K562 (cell line): Measurements from ENCODE around the gene DPM2. TPM values are rescaled to one million over a fixed set of nuclear protein-coding genes. Genes with fewer than 3 reads are reported as not detected.

Source experiments
- CHD4 ChIP-seq: fragments of 200-600 bp; sonication (generic); IDR thresholded peaks from 3 replicates; pipeline ENCODE4 v1.6.1; 2012; ENCODE audit warnings: low read depth, mild to moderate bottlenecking, mixed read lengths, low read length, inconsistent platforms; ENCODE audit not compliant: insufficient read depth, insufficient replicate concordance, poor library complexity, severe bottlenecking
- CTBP1 ChIP-seq: fragments of 450-650 bp; IDR thresholded peaks from 2 replicates; pipeline ENCODE4 v1.6.1; 2016; ENCODE audit warnings: borderline replicate concordance
- E2F1 ChIP-seq: sonication (generic); formaldehyde crosslinking; IDR thresholded peaks from 2 replicates; pipeline ENCODE4 v1.8.1; 2023; ENCODE audit warnings: mild to moderate bottlenecking, missing genetic modification reagents, moderate library complexity
- GATAD2A ChIP-seq: fragments of 450-650 bp; IDR thresholded peaks from 2 replicates; pipeline ENCODE4 v1.6.1; 2017
- GTF2B ChIP-seq: IDR thresholded peaks from 2 replicates; pipeline ENCODE4 v1.6.1; 2011; ENCODE audit not compliant: insufficient read length; ENCODE audit errors: extremely low read depth
- JUND ChIP-seq, 2 experiments: IDR thresholded peaks; 2 replicates in 1 of 2; 3 replicates in 1 of 2; pipeline ENCODE4 v1.6.1; 2011; ENCODE audit warnings: borderline replicate concordance in 2 of 2, low read depth in 2 of 2, low read length in 2 of 2, improper control_type of control experiment in 1 of 2, missing biosample characterization in 1 of 2, missing genetic modification characterization in 1 of 2, missing genetic modification reagents in 1 of 2
- MED1 ChIP-seq: sonication (generic); formaldehyde crosslinking; IDR thresholded peaks from 2 replicates; pipeline ENCODE4 v1.8.1; 2023; ENCODE audit warnings: missing genetic modification reagents, borderline replicate concordance
- RAD21 ChIP-seq, 2 experiments: fragments of 250-450 bp in 1 of 2; fragments of 450-650 bp in 1 of 2; sonication (Bioruptor Pico) in 1 of 2; formaldehyde crosslinking in 1 of 2; IDR thresholded peaks in 1 of 2; conservative IDR thresholded peaks in 1 of 2; 2 replicates each; pipeline versions ENCODE4 v1.4.0 to v1.8.0; 2020 to 2022; ENCODE audit warnings: mild to moderate bottlenecking in 2 of 2, moderate library complexity in 1 of 2
- SRF ChIP-seq, 2 experiments: fragments of 250-450, 450-650 bp in 1 of 2; sonication (Bioruptor Pico) in 1 of 2; sonication (generic) in 1 of 2; formaldehyde crosslinking; IDR thresholded peaks; 2 replicates each; pipeline versions ENCODE4 v1.5.0 to v1.5.1; 2020 to 2022; ENCODE audit warnings: mild to moderate bottlenecking in 1 of 2, missing genetic modification reagents in 1 of 2
- TAF15 ChIP-seq: fragments of 200-400 bp; formaldehyde crosslinking; IDR thresholded peaks from 2 replicates; pipeline ENCODE4 v1.6.1; 2017; ENCODE audit warnings: mild to moderate bottlenecking, low read depth, low read length, moderate library complexity
- TFAP4 ChIP-seq: sonication (generic); formaldehyde crosslinking; IDR thresholded peaks from 2 replicates; pipeline ENCODE4 v1.8.0; 2022; ENCODE audit warnings: missing genetic modification reagents, mild to moderate bottlenecking, moderate library complexity, borderline replicate concordance
- THAP7 ChIP-seq: fragments of 250-450 bp; sonication (Bioruptor Pico); IDR thresholded peaks from 2 replicates; pipeline ENCODE4 v1.5.0; 2021
- ZNF431 ChIP-seq: sonication (generic); formaldehyde crosslinking; IDR thresholded peaks from 2 replicates; pipeline ENCODE4 v1.8.0; 2022; ENCODE audit warnings: mild to moderate bottlenecking, missing genetic modification reagents
- ZNF511 ChIP-seq: sonication (generic); formaldehyde crosslinking; IDR thresholded peaks from 2 replicates; pipeline ENCODE4 v1.8.0; 2022; ENCODE audit warnings: mild to moderate bottlenecking, missing genetic modification reagents
- ZNF609 ChIP-seq: sonication (generic); formaldehyde crosslinking; IDR thresholded peaks from 2 replicates; pipeline ENCODE4 v1.8.1; 2023; ENCODE audit warnings: missing genetic modification reagents, mild to moderate bottlenecking, borderline replicate concordance
- polyA plus RNA-seq, 8 experiments: library from polyadenylated mRNA; depleted of rRNA in 4 of 8; stranded (reverse) in 5 of 8; unstranded in 3 of 8; fragments of >200 nt; fragmentation: Nextera tagmentation in 2 of 8; fragmentation: Illumina TruSeq in 1 of 8; extraction: Ambion mirVana in 2 of 8; extraction: Trizol in 1 of 8; gene quantifications; 2 replicates each; pipeline versions ENCODE4 v1.2.1 to v1.2.3, GENCODE V29; 2011 to 2014; ENCODE audit warnings: inconsistent platforms in 1 of 8, missing spikeins in 1 of 8
- total RNA-seq, 7 experiments: library from RNA; depleted of rRNA in 6 of 7; stranded (reverse); fragments of >200 nt in 6 of 7; fragmentation: Illumina TruSeq in 2 of 7; extraction: Trizol in 2 of 7; gene quantifications; 2 replicates each; pipeline versions ENCODE4 v1.2.1 to v1.2.3, GENCODE V29; 2011 to 2021; ENCODE audit warnings: low replicate concordance in 1 of 7

DPM2 gene
- total and polyA plus RNA-seq, 9 of the 15 experiments (the other 6 are each of a cell fraction or from before 2014, with no cell fraction given), result 43.5 to 126 (median 71.1) TPM

GRCh38 chr9:127942216-127943010 lies 4.8 kb upstream of the DPM2 start (continued):
- TF ChIP-seq SRF (CRISPR knock-in tag; IDR thresholded peaks at IDR 0.05), result no peak
- TF ChIP-seq TFAP4 (CRISPR knock-in tag), result peak; percentile 67; the same call in 1 of the 2 replicates
- TF ChIP-seq GTF2B, result no peak
- peak; percentile 26 to 59; a peak in 3 of 4 replicates for TF ChIP-seq RAD21 (CRISPR knock-in tag; conservative IDR thresholded peaks at IDR 0.05 in 1 of 2, IDR thresholded peaks at IDR 0.05 in 1 of 2)
- TF ChIP-seq E2F1 (CRISPR knock-in tag), result no peak
- TF ChIP-seq TAF15, result no peak
- no peak for TF ChIP-seq CHD4
- no peak for TF ChIP-seq ZNF431 (CRISPR knock-in tag)
- 0 out of 2 replicates have a peak, but pooled peaks have one; percentile 4 for TF ChIP-seq JUND (IDR thresholded peaks at IDR 0.05; ENCODE audit: borderline replicate concordance, low read depth, low read length)
- peak; percentile 28; the same call in 1 of the 3 replicates for TF ChIP-seq JUND (tag; IDR thresholded peaks at IDR 0.05; ENCODE audit: borderline replicate concordance, low read depth, low read length)
- TF ChIP-seq CTBP1, result 0 out of 2 replicates have a peak, but pooled peaks have one; percentile 18
- TF ChIP-seq GATAD2A, result peak; percentile 80
- TF ChIP-seq ZNF511, result no peak
- TF ChIP-seq MED1 (CRISPR knock-in tag), result no peak
- no peak for TF ChIP-seq THAP7
- no peak for TF ChIP-seq ZNF609 (CRISPR knock-in tag)
